Breast epithelium (tissue), 3 donors: ENCODE data around the gene DRICH1.

Experiments used
- POLR2A ChIP-seq: fragments of 450-650 bp; IDR thresholded peaks from one replicate; pipeline ENCODE4 v1.6.1; 2016; ENCODE audit warnings: antibody characterized with exemption, mild to moderate bottlenecking, moderate library complexity
- TF ChIP-seq, protein P1 (sequence below), 3 donors: fragments of 450-650 bp; IDR thresholded peaks; one replicate each; pipeline ENCODE4 v1.5.1; 2016 to 2017; ENCODE audit warnings: antibody characterized with exemption in 3 of 3, mild to moderate bottlenecking in 3 of 3, moderate library complexity in 3 of 3

DNA sequence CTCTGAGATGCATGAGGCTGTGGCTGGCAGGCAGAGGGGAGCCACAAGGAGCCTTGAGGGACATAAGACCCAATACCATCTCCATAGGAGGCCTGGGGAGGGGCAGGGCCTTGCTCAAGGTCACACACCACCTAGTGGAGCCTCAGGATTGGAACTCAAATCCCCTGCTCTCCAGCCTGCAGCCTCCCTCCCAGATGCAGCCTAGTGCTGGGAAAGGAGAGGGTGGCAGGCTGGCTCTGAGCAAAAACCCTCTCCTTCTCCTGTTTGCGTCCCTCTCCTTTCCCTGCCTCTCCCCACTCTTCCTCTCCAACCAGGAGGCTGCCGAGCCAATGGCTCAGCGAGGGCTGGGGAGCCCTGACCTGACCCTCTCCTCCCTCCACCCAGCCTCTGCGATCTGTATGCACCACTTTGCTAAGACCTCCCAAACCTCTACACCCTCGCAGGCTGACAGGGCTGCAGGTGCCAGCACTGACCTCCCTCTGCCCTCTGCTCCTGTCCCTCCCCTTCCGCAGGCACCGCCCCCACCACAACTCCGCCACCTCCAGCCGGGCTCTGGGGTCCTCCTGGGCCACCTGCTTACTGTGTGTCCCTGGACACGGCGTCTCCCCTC is 66.7 kb downstream of the DRICH1 start:
- TF ChIP-seq, protein P1, sequence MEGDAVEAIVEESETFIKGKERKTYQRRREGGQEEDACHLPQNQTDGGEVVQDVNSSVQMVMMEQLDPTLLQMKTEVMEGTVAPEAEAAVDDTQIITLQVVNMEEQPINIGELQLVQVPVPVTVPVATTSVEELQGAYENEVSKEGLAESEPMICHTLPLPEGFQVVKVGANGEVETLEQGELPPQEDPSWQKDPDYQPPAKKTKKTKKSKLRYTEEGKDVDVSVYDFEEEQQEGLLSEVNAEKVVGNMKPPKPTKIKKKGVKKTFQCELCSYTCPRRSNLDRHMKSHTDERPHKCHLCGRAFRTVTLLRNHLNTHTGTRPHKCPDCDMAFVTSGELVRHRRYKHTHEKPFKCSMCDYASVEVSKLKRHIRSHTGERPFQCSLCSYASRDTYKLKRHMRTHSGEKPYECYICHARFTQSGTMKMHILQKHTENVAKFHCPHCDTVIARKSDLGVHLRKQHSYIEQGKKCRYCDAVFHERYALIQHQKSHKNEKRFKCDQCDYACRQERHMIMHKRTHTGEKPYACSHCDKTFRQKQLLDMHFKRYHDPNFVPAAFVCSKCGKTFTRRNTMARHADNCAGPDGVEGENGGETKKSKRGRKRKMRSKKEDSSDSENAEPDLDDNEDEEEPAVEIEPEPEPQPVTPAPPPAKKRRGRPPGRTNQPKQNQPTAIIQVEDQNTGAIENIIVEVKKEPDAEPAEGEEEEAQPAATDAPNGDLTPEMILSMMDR (IDR thresholded peaks at IDR 0.05): no peak
- no peak for TF ChIP-seq POLR2A
